Measurements from ENCODE around the gene FIGN.

DNA sequence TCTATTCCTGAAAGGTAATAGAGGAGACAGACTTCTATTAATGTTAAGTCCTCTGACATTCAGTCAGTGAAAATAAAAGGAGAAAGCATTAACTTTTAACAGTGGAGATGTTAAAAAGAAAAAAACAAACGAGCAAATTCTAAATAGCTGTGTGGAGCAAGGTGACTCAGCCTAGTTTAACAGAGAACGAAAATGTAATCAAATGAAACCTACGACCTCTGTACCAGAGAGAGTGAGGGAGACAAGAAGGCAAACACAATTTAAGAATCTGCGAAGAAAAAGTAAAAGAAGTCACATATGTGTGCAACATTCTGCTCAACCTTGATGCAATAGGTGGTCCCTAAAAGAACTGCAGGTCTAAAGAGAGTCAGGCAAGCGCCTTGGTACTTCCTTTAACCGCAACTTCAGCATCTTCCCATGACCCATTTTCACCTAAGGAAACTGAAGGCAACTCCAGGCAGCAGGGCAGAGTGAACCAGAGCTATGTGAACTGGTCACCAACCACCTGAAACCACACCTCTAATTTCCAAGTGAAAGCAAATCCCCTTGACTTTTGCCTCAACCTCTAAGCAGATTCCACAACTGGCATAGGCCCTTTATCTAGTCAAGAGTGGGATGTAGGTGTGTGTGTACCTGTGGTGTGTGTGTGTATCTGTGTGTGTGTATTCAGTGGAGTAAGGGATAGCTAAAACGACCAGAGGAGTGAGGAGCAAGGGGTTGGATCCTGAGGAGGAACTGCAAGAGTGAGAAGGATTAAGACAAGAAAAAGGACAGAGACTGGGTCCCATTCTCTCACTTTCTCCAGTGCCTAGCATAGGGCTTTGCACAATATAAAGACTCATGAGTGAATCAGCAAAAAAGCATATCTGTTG lies 43.0 kb downstream of the FIGN start:
- TF ChIP-seq, protein P1, sequence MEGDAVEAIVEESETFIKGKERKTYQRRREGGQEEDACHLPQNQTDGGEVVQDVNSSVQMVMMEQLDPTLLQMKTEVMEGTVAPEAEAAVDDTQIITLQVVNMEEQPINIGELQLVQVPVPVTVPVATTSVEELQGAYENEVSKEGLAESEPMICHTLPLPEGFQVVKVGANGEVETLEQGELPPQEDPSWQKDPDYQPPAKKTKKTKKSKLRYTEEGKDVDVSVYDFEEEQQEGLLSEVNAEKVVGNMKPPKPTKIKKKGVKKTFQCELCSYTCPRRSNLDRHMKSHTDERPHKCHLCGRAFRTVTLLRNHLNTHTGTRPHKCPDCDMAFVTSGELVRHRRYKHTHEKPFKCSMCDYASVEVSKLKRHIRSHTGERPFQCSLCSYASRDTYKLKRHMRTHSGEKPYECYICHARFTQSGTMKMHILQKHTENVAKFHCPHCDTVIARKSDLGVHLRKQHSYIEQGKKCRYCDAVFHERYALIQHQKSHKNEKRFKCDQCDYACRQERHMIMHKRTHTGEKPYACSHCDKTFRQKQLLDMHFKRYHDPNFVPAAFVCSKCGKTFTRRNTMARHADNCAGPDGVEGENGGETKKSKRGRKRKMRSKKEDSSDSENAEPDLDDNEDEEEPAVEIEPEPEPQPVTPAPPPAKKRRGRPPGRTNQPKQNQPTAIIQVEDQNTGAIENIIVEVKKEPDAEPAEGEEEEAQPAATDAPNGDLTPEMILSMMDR (IDR thresholded peaks at IDR 0.05), result no peak
- TF ChIP-seq RELA (CRISPR knock-in tag; IDR thresholded peaks at IDR 0.05; ENCODE audit: borderline replicate concordance) (no peak), MXD4 (CRISPR knock-in tag; IDR thresholded peaks at IDR 0.05; ENCODE audit: borderline replicate concordance) (no peak), GABPB1 (CRISPR knock-in tag; IDR thresholded peaks at IDR 0.05) (no peak), NR1H2 (CRISPR knock-in tag; IDR thresholded peaks at IDR 0.05) (no peak)
- TF ChIP-seq, protein P2, sequence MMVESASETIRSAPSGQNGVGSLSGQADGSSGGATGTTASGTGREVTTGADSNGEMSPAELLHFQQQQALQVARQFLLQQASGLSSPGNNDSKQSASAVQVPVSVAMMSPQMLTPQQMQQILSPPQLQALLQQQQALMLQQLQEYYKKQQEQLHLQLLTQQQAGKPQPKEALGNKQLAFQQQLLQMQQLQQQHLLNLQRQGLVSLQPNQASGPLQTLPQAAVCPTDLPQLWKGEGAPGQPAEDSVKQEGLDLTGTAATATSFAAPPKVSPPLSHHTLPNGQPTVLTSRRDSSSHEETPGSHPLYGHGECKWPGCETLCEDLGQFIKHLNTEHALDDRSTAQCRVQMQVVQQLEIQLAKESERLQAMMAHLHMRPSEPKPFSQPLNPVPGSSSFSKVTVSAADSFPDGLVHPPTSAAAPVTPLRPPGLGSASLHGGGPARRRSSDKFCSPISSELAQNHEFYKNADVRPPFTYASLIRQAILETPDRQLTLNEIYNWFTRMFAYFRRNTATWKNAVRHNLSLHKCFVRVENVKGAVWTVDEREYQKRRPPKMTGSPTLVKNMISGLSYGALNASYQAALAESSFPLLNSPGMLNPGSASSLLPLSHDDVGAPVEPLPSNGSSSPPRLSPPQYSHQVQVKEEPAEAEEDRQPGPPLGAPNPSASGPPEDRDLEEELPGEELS (CRISPR knock-in tag; IDR thresholded peaks at IDR 0.05), result no peak
- TF ChIP-seq, protein P3, sequence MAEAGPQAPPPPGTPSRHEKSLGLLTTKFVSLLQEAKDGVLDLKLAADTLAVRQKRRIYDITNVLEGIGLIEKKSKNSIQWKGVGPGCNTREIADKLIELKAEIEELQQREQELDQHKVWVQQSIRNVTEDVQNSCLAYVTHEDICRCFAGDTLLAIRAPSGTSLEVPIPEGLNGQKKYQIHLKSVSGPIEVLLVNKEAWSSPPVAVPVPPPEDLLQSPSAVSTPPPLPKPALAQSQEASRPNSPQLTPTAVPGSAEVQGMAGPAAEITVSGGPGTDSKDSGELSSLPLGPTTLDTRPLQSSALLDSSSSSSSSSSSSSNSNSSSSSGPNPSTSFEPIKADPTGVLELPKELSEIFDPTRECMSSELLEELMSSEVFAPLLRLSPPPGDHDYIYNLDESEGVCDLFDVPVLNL (CRISPR knock-in tag; IDR thresholded peaks at IDR 0.05; ENCODE audit: borderline replicate concordance, low read depth), result no peak
- TF ChIP-seq, protein P4, sequence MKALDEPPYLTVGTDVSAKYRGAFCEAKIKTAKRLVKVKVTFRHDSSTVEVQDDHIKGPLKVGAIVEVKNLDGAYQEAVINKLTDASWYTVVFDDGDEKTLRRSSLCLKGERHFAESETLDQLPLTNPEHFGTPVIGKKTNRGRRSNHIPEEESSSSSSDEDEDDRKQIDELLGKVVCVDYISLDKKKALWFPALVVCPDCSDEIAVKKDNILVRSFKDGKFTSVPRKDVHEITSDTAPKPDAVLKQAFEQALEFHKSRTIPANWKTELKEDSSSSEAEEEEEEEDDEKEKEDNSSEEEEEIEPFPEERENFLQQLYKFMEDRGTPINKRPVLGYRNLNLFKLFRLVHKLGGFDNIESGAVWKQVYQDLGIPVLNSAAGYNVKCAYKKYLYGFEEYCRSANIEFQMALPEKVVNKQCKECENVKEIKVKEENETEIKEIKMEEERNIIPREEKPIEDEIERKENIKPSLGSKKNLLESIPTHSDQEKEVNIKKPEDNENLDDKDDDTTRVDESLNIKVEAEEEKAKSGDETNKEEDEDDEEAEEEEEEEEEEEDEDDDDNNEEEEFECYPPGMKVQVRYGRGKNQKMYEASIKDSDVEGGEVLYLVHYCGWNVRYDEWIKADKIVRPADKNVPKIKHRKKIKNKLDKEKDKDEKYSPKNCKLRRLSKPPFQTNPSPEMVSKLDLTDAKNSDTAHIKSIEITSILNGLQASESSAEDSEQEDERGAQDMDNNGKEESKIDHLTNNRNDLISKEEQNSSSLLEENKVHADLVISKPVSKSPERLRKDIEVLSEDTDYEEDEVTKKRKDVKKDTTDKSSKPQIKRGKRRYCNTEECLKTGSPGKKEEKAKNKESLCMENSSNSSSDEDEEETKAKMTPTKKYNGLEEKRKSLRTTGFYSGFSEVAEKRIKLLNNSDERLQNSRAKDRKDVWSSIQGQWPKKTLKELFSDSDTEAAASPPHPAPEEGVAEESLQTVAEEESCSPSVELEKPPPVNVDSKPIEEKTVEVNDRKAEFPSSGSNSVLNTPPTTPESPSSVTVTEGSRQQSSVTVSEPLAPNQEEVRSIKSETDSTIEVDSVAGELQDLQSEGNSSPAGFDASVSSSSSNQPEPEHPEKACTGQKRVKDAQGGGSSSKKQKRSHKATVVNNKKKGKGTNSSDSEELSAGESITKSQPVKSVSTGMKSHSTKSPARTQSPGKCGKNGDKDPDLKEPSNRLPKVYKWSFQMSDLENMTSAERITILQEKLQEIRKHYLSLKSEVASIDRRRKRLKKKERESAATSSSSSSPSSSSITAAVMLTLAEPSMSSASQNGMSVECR (CRISPR knock-in tag; IDR thresholded peaks at IDR 0.05; ENCODE audit: borderline replicate concordance), result no peak
- TF ChIP-seq, protein P5, sequence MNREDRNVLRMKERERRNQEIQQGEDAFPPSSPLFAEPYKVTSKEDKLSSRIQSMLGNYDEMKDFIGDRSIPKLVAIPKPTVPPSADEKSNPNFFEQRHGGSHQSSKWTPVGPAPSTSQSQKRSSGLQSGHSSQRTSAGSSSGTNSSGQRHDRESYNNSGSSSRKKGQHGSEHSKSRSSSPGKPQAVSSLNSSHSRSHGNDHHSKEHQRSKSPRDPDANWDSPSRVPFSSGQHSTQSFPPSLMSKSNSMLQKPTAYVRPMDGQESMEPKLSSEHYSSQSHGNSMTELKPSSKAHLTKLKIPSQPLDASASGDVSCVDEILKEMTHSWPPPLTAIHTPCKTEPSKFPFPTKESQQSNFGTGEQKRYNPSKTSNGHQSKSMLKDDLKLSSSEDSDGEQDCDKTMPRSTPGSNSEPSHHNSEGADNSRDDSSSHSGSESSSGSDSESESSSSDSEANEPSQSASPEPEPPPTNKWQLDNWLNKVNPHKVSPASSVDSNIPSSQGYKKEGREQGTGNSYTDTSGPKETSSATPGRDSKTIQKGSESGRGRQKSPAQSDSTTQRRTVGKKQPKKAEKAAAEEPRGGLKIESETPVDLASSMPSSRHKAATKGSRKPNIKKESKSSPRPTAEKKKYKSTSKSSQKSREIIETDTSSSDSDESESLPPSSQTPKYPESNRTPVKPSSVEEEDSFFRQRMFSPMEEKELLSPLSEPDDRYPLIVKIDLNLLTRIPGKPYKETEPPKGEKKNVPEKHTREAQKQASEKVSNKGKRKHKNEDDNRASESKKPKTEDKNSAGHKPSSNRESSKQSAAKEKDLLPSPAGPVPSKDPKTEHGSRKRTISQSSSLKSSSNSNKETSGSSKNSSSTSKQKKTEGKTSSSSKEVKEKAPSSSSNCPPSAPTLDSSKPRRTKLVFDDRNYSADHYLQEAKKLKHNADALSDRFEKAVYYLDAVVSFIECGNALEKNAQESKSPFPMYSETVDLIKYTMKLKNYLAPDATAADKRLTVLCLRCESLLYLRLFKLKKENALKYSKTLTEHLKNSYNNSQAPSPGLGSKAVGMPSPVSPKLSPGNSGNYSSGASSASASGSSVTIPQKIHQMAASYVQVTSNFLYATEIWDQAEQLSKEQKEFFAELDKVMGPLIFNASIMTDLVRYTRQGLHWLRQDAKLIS (CRISPR knock-in tag; IDR thresholded peaks at IDR 0.05; ENCODE audit: borderline replicate concordance), result no peak
- TF ChIP-seq, protein P6, sequence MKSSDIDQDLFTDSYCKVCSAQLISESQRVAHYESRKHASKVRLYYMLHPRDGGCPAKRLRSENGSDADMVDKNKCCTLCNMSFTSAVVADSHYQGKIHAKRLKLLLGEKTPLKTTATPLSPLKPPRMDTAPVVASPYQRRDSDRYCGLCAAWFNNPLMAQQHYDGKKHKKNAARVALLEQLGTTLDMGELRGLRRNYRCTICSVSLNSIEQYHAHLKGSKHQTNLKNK (CRISPR knock-in tag; IDR thresholded peaks at IDR 0.05), result no peak
